ENCODE results near the gene ADCY7. TPM values are rescaled to one million over a fixed set of nuclear protein-coding genes. Genes with fewer than 3 reads are reported as not detected.

ADCY7 gene
- total and polyA plus RNA-seq, 9 of the 15 experiments (the other 6 are each of a cell fraction or from before 2014, with no cell fraction given) = 2.3 to 108 (median 28.6) TPM

DNA sequence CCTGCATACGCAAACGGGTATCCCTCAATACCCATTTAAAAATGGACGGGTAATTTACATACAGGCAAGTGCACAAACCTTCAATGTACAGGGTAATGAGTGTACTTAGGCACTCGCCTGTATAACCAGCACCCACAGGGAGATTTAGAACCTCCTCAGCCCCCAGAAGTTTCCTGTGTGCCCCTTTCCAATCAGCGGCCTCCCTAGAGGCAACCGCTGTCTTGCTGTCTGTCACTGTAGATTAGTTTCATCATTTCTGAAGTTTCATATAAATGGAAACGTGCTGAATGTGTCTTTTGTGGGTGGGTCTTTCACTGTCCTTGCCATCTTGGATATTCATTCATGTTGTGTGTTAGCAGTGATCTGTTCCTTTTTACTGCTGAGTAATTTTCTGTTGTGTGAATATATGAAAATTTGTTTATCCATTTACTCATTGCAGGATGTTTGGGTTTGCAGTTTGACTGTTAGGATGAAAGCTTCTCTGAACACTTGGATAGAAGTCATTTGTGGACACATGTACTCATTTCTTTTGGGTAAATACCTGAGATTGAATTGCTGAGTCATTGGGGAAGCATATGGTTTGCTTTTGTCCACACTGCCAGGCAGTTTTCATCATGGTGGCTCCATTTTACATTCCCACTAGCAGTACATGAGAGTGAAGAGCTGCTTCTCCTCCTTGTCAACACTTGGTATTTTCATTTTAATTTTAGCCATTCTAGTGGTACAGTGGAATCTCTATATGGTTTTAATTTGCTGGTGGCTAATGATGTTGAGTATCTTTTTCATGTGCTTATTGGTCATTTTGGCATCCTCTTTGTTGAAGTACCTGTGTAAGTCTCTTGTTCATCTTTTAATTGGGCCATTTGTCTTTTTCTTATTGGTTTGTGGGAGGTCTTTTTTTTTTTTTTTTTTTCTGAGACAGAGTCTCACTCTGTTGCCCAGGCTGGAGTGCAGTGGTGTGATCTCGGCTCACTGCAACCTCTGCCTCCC lies 2.1 kb upstream of the ADCY7 start (continued):
- TF ChIP-seq, protein P1, sequence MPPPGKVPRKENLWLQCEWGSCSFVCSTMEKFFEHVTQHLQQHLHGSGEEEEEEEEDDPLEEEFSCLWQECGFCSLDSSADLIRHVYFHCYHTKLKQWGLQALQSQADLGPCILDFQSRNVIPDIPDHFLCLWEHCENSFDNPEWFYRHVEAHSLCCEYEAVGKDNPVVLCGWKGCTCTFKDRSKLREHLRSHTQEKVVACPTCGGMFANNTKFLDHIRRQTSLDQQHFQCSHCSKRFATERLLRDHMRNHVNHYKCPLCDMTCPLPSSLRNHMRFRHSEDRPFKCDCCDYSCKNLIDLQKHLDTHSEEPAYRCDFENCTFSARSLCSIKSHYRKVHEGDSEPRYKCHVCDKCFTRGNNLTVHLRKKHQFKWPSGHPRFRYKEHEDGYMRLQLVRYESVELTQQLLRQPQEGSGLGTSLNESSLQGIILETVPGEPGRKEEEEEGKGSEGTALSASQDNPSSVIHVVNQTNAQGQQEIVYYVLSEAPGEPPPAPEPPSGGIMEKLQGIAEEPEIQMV (tag; conservative IDR thresholded peaks at IDR 0.05; ENCODE audit: low read depth) = no peak; the same call in 1 of the 2 replicates
- no peak for TF ChIP-seq HMG20A (CRISPR knock-in tag; conservative IDR thresholded peaks at IDR 0.05)
- no peak for TF ChIP-seq JUNB (CRISPR knock-in tag; conservative IDR thresholded peaks at IDR 0.05)
- no peak for TF ChIP-seq MAZ (CRISPR knock-in tag; conservative IDR thresholded peaks at IDR 0.05 in 1 of 2, IDR thresholded peaks at IDR 0.05 in 1 of 2)
- no peak for TF ChIP-seq RNF219 (CRISPR knock-in tag; IDR thresholded peaks at IDR 0.05)
- no peak for TF ChIP-seq ZNF398 (CRISPR knock-in tag; IDR thresholded peaks at IDR 0.05)
- no peak for TF ChIP-seq ZEB2 (IDR thresholded peaks at IDR 0.05)
- TF ChIP-seq U2AF2 (optimal IDR thresholded peaks at IDR 0.05; ENCODE audit: low read depth, low read length) = no peak
- no peak for TF ChIP-seq REST (IDR thresholded peaks at IDR 0.05; ENCODE audit: borderline replicate concordance)
- no peak for TF ChIP-seq REST (CRISPR knock-in tag; IDR thresholded peaks at IDR 0.05; ENCODE audit: low read depth)
- TF ChIP-seq GATA2 (CRISPR knock-in tag; IDR thresholded peaks at IDR 0.05) = no peak
- TF ChIP-seq GTF2F1 (IDR thresholded peaks at IDR 0.05; ENCODE audit: low read depth, low read length) = no peak
- no peak for TF ChIP-seq RHOXF2B (CRISPR knock-in tag; conservative IDR thresholded peaks at IDR 0.05)
